Mucosa of rectum (tissue), 2 donors: ENCODE data around the gene PARD3.

Experiments used
- H3K27ac ChIP-seq, 2 donors: one replicate each; pipeline ENCODE4 v1.7.0; 2013; ENCODE audit warnings: inconsistent platforms in 2 of 2, low read depth in 2 of 2, low read length in 2 of 2
- H3K27me3 ChIP-seq, 2 donors: one replicate each; pipeline ENCODE4 v1.7.0; 2013; ENCODE audit warnings: low read length in 2 of 2; ENCODE audit not compliant: control insufficient read depth in 2 of 2, insufficient read depth in 2 of 2
- H3K36me3 ChIP-seq, 2 donors: one replicate each; pipeline ENCODE4 v1.7.0; 2013; ENCODE audit warnings: low read length in 2 of 2; ENCODE audit not compliant: control insufficient read depth in 2 of 2, insufficient read depth in 2 of 2
- H3K4me1 ChIP-seq, 2 donors: one replicate each; pipeline ENCODE4 v1.7.0; 2013; ENCODE audit warnings: low read length in 2 of 2, mild to moderate bottlenecking in 1 of 2; ENCODE audit not compliant: control insufficient read depth in 2 of 2, insufficient read depth in 2 of 2
- H3K4me3 ChIP-seq, 2 donors: one replicate each; pipeline ENCODE4 v1.7.0; 2013; ENCODE audit warnings: low read length in 2 of 2
- H3K9ac ChIP-seq, 2 donors: one replicate each; pipeline ENCODE4 v1.7.0; 2013; ENCODE audit warnings: low read length in 2 of 2, low read depth in 1 of 2, mild to moderate bottlenecking in 1 of 2
- H3K9me3 ChIP-seq, 2 donors: one replicate each; pipeline ENCODE4 v1.7.0; 2013; ENCODE audit warnings: low read length in 2 of 2; ENCODE audit not compliant: control insufficient read depth in 2 of 2
- donor health status: healthy.
- donor health status: Normal muscosa, but diverticular disease.

The PARD3 gene

GRCh38 chr10:34231441-34232180 lies 583.5 kb downstream of the PARD3 start:
- no peaks in the 10 kb centered on the region for H3K36me3 ChIP-seq
- H3K9me3 ChIP-seq: no peaks in the 10 kb centered on the region
- no peak overlapping the region for H3K4me3 ChIP-seq
- no peak overlapping the region for H3K27ac ChIP-seq
- no peaks in the 10 kb centered on the region for H3K27me3 ChIP-seq
- peaks cover 0 to 3% of the 10 kb centered on the region in 2 donors for H3K4me1 ChIP-seq
- no peak overlapping the region for H3K9ac ChIP-seq

- Histone ChIP-seq H3K36me3 (no peaks in the 10 kb centered on the region), H3K9me3 (no peaks in the 10 kb centered on the region), H3K4me3 (no peak overlapping the region), H3K27ac (no peak overlapping the region), H3K4me1 (peaks cover 0 to 3% of the 10 kb centered on the region in 2 donors), H3K27me3 (no peaks in the 10 kb centered on the region), H3K9ac (no peak overlapping the region)
Observed at GRCh38 chr10:34229917-34230316, 585.2 kb downstream of the PARD3 start.

GRCh38 chr10:34228066-34228465 lies 587.0 kb downstream of the PARD3 start:
- Histone ChIP-seq H3K36me3 (no peaks in the 10 kb centered on the region), H3K4me3 (no peak overlapping the region), H3K27me3 (no peaks in the 10 kb centered on the region), H3K4me1 (peaks cover 0 to 3% of the 10 kb centered on the region in 2 donors), H3K27ac (no peak overlapping the region), H3K9me3 (no peaks in the 10 kb centered on the region), H3K9ac (no peak overlapping the region)

- Histone ChIP-seq H3K4me1 (no peaks in the 10 kb centered on the region), H3K36me3 (no peaks in the 10 kb centered on the region), H3K4me3 (no peak overlapping the region), H3K27me3 (no peaks in the 10 kb centered on the region), H3K9me3 (no peaks in the 10 kb centered on the region), H3K9ac (no peak overlapping the region), H3K27ac (no peak overlapping the region)
Observed at GRCh38 chr10:34224639-34225038, 590.5 kb downstream of the PARD3 start.

- no peaks in the 10 kb centered on the region for H3K4me1 ChIP-seq
- no peaks in the 10 kb centered on the region for H3K27me3 ChIP-seq
- no peaks in the 10 kb centered on the region for H3K9me3 ChIP-seq
- no peak overlapping the region for H3K27ac ChIP-seq
- H3K4me3 ChIP-seq: no peak overlapping the region
- no peaks in the 10 kb centered on the region for H3K36me3 ChIP-seq
- no peak overlapping the region for H3K9ac ChIP-seq
Observed at GRCh38 chr10:34223658-34224057, 591.4 kb downstream of the PARD3 start.

GRCh38 chr10:34222359-34222758 lies 592.7 kb downstream of the PARD3 start:
- H3K9ac ChIP-seq: no peak overlapping the region
- H3K4me3 ChIP-seq: no peak overlapping the region
- no peaks in the 10 kb centered on the region for H3K36me3 ChIP-seq
- H3K27ac ChIP-seq: no peak overlapping the region
- no peaks in the 10 kb centered on the region for H3K9me3 ChIP-seq
- no peaks in the 10 kb centered on the region for H3K27me3 ChIP-seq
- H3K4me1 ChIP-seq: no peaks in the 10 kb centered on the region

GRCh38 chr10:34219753-34220548 lies 595.1 kb downstream of the PARD3 start:
- Histone ChIP-seq H3K9ac (no peak overlapping the region), H3K4me1 (no peaks in the 10 kb centered on the region), H3K36me3 (no peaks in the 10 kb centered on the region), H3K4me3 (no peak overlapping the region), H3K9me3 (no peaks in the 10 kb centered on the region), H3K27me3 (no peaks in the 10 kb centered on the region), H3K27ac (no peak overlapping the region)

- H3K9ac ChIP-seq: no peak overlapping the region
- H3K27me3 ChIP-seq: no peaks in the 10 kb centered on the region
- no peak overlapping the region for H3K27ac ChIP-seq
- peaks cover 7 to 9% of the 10 kb centered on the region in 2 donors for H3K4me1 ChIP-seq
- H3K4me3 ChIP-seq: no peak overlapping the region
- H3K36me3 ChIP-seq: no peaks in the 10 kb centered on the region
- no peaks in the 10 kb centered on the region for H3K9me3 ChIP-seq
Observed at GRCh38 chr10:34217524-34217923, 597.6 kb downstream of the PARD3 start.

- H3K4me3 ChIP-seq: no peak overlapping the region
- no peak overlapping the region for H3K27ac ChIP-seq
- H3K36me3 ChIP-seq: no peaks in the 10 kb centered on the region
- no peak overlapping the region for H3K9ac ChIP-seq
- no peaks in the 10 kb centered on the region for H3K9me3 ChIP-seq
- H3K27me3 ChIP-seq: no peaks in the 10 kb centered on the region
- H3K4me1 ChIP-seq: peaks cover 7 to 9% of the 10 kb centered on the region in 2 donors
Observed at GRCh38 chr10:34216348-34216945, 598.6 kb downstream of the PARD3 start.

- no peak overlapping the region for H3K27ac ChIP-seq
- no peak overlapping the region for H3K9ac ChIP-seq
- no peaks in the 10 kb centered on the region for H3K27me3 ChIP-seq
- no peaks in the 10 kb centered on the region for H3K36me3 ChIP-seq
- no peak overlapping the region for H3K4me3 ChIP-seq
- peaks cover 7 to 9% of the 10 kb centered on the region in 2 donors for H3K4me1 ChIP-seq
- no peaks in the 10 kb centered on the region for H3K9me3 ChIP-seq
Observed at GRCh38 chr10:34213805-34214197, 601.3 kb downstream of the PARD3 start.
